VCaP (cell line): ENCODE results near the gene GAS7.

ENCODE experiments used
- H3K27ac ChIP-seq: fragments of 450-650 bp; 2 replicates; pipeline ENCODE4 v1.5.1; 2017
- CTCF ChIP-seq: fragments of 450-650 bp; conservative IDR thresholded peaks from 2 replicates; pipeline ENCODE4 v1.5.1; 2017; ENCODE audit warnings: mild to moderate bottlenecking, moderate library complexity

GAS7 gene

DNA sequence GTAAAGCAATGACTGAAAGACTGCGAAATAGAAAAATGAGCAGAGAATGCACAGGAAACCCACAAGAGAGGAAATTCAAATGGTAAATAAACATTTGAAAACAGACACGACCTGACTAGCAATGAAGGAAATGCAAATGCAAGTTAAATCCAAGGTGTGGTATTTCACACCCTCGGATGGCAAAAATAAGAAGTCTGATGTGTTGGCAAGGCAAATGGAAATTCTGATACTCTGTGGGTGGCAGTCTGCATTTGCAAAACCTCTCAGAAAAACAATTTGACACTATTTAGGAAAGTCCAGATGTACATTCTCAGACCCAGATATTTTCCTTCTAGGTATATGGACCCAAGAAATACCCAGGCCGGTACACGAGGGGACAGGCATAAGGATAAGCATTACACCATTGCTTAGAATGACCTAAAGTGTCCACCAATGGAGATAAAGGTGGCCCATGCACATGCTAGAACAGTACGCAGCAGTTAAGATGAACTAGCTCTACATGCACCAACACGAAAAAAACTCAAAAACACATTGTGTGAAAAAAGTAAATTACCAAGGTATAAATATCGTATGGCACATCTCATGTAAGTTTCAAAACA, 116.7 kb downstream of the GAS7 start:
- no peak for TF ChIP-seq CTCF

DNA sequence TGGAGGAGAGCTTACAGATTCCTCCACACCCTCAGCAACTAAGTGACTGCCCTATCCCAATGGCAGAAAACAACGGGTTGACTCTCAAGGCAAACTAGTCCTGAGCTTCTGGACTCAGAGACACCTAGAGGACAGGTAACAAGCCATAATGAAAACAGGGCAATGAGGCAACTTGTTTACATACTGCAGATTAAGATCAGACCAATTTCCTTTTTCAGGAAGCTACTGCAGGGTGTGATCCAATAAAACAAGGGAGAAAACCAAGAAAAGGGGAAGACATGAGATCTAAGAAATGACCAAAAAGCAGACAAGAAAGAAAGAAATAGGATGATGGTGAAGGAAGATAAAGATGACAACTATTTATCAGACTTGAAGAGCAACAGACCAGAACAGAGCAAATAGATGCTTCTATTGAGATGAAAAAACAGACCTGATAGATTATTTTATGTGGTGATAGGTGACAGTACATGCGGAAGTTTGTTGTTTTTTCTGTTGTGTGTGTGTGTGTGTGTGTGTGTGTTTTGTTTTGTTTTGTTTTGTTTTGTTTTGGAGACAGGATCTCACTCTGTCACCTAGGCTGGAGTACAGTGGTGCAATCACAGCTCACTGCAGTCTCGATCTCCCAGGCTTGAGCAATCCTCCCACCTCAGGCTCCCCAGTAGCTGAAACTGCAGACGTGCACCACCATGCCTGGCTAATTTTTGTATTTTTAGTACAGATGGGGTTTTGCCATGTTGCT, 120.7 kb downstream of the GAS7 start:
- no peak overlapping the region for H3K27ac ChIP-seq
- no peak for TF ChIP-seq CTCF

More for the DNA sequence above, 116.7 kb downstream of the GAS7 start:
- H3K27ac ChIP-seq = no peak overlapping the region

GRCh38 chr17:10075919-10076318, 122.5 kb downstream of the GAS7 start:
- H3K27ac ChIP-seq = no peak overlapping the region
- TF ChIP-seq CTCF = no peak

DNA sequence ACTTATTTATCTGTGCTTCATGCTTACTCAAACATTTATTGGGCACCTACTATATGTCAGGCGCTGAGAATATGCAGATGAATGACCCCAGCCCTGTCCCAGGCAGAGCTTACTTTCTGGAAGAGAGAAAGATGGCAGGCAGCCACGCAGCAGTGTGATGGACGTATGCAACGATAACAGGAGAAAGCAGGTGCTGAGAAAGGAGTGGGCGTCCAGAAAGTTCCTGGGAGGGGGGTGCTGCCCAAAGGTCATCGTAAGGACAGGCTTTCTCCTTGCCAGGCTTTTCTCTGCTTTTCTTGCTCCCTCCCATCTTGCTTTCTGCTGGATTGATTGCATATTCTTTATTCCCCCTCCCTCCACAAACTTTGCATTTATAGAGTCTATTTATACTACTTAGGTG, 124.5 kb downstream of the GAS7 start:
- no peak overlapping the region for H3K27ac ChIP-seq
- no peak for TF ChIP-seq CTCF

GRCh38 chr17:10072556-10073425, 125.6 kb downstream of the GAS7 start:
- no peak overlapping the region for H3K27ac ChIP-seq
- TF ChIP-seq CTCF = no peak

- H3K27ac ChIP-seq = no peak overlapping the region
- no peak for TF ChIP-seq CTCF
These were observed 126.3 kb downstream of the GAS7 start for GRCh38 chr17:10072086-10072485.

DNA sequence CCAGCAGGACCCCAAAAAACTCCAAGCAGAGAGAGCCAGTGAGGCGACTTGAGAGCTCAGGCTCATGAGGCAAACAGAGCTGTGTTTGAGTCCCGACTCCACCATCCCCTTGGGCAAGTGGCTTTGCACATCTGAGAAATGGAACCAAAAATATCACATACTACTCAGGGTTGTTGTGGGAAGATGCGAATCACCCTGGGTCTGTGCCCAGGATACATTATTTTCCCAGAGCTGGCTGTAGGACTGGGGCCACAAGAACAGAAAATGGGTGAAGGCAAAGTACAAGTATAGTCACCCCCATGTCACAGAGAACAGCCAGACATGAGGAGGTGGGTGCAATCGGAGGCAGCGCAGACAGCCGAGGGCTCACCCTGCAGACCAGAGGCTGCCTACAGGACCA, 127.3 kb downstream of the GAS7 start:
- H3K27ac ChIP-seq = no peak overlapping the region
- no peak for TF ChIP-seq CTCF
